Ascending aorta (tissue), 2 donors: Measurements from ENCODE around the gene NEGR1. TPM values are rescaled to one million over a fixed set of nuclear protein-coding genes. Genes with fewer than 3 reads are reported as not detected.

ENCODE experiments used
- DNase-seq, 2 donors: peaks; one replicate each; pipeline ENCODE4 v3.0.0-alpha.2; 2019; ENCODE audit warnings: low spot score in 2 of 2
- H3K27ac ChIP-seq, 2 donors: fragments of 200-600 bp; sonication (generic); one replicate each; pipeline ENCODE4 v1.5.1; 2016 to 2017; ENCODE audit warnings: mild to moderate bottlenecking in 1 of 2
- H3K27me3 ChIP-seq: fragments of 200-600 bp; sonication (generic); one replicate; pipeline ENCODE4 v1.5.1; 2017
- H3K36me3 ChIP-seq, 2 donors: fragments of 200-600 bp; sonication (generic); one replicate each; pipeline ENCODE4 v1.5.1; 2016
- H3K4me1 ChIP-seq, 2 donors: fragments of 200-600 bp; sonication (generic); one replicate each; pipeline ENCODE4 v1.5.1; 2016 to 2017; ENCODE audit warnings: mild to moderate bottlenecking in 1 of 2
- H3K4me3 ChIP-seq, 2 donors: fragments of 200-600 bp; sonication (generic); one replicate each; pipeline ENCODE4 v1.5.1; 2016 to 2017; ENCODE audit warnings: mild to moderate bottlenecking in 1 of 2
- H3K9me3 ChIP-seq, 2 donors: fragments of 200-600 bp; sonication (generic); one replicate each; pipeline ENCODE4 v1.5.1; 2016
- intact Hi-C: fragments of 100-400 bp; cut with DNase I; formaldehyde crosslinking; loops from one replicate; pipeline ENCODE4 v1.15.1; 2023
- total RNA-seq: library from RNA; depleted of rRNA; stranded (reverse); fragments of >200 nt; gene quantifications from one replicate; pipeline ENCODE4 v1.1.0, GENCODE V29; 2016
- TF ChIP-seq, protein P1 (sequence below), 3 experiments: fragments of 200-600 bp in 2 of 3; fragments of 450-650 bp in 1 of 3; sonication (generic) in 2 of 3; IDR thresholded peaks; one replicate each; pipeline ENCODE4 v1.5.1; 2016 to 2019; ENCODE audit warnings: antibody characterized with exemption in 3 of 3, mild to moderate bottlenecking in 1 of 3, moderate library complexity in 1 of 3

The NEGR1 gene
- total RNA-seq, 1 donor from 2014 or later: 42.8 TPM

DNA sequence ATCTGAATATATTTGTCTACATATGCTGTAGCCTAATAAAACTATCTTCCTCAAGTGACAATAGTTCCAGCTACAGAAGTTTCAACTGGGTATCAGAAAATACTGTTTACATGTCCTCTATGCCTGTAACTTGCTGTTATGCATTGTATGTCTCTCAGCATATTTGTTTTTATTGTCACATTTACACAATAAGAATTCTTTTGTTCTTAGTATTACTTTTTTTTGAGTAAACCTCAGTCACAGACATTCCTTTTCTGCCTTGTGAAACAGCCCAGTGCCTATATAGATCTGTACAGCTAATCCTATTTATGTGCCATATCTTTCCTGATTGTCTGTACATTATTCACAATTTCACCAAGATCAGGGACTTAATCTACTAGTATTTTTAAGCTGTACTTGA lies 565.2 kb downstream of the NEGR1 start:
- Histone ChIP-seq H3K27me3 (no peaks in the 10 kb centered on the region), H3K27ac (no peak overlapping the region), H3K4me1 (no peaks in the 10 kb centered on the region), H3K4me3 (no peak overlapping the region), H3K9me3 (peaks cover 5 to 15% of the 10 kb centered on the region in 2 donors), H3K36me3 (no peaks in the 10 kb centered on the region)
- DNase-seq: no peak
- intact Hi-C loops: no loop called here
- TF ChIP-seq, protein P1, sequence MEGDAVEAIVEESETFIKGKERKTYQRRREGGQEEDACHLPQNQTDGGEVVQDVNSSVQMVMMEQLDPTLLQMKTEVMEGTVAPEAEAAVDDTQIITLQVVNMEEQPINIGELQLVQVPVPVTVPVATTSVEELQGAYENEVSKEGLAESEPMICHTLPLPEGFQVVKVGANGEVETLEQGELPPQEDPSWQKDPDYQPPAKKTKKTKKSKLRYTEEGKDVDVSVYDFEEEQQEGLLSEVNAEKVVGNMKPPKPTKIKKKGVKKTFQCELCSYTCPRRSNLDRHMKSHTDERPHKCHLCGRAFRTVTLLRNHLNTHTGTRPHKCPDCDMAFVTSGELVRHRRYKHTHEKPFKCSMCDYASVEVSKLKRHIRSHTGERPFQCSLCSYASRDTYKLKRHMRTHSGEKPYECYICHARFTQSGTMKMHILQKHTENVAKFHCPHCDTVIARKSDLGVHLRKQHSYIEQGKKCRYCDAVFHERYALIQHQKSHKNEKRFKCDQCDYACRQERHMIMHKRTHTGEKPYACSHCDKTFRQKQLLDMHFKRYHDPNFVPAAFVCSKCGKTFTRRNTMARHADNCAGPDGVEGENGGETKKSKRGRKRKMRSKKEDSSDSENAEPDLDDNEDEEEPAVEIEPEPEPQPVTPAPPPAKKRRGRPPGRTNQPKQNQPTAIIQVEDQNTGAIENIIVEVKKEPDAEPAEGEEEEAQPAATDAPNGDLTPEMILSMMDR (IDR thresholded peaks at IDR 0.05): no peak

DNA sequence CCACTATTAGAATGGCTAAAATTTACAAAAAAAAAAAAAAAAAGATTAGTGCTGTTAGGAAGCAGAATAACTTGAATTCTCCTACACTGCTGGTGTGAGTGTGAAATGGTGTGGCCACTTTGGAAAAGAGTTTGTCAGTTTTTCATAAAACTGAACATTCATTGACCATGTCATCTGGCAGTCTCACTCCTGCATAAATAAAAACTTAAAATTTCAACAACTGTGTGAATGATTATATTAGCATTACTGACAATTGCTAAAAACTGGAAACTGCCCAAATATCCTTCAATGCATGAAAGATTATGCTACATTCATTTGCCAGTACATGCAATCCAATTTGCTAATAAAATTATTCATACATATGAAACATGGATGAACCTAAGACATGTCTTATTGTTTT lies 570.9 kb downstream of the NEGR1 start:
- Histone ChIP-seq H3K4me1 (no peaks in the 10 kb centered on the region), H3K27me3 (no peaks in the 10 kb centered on the region), H3K36me3 (no peaks in the 10 kb centered on the region), H3K27ac (no peak overlapping the region), H3K4me3 (no peak overlapping the region), H3K9me3 (peaks cover 5 to 14% of the 10 kb centered on the region in 2 donors)
- intact Hi-C loops: no loop called here
- DNase-seq: no peak
- TF ChIP-seq, protein P1 (IDR thresholded peaks at IDR 0.05): no peak

DNA sequence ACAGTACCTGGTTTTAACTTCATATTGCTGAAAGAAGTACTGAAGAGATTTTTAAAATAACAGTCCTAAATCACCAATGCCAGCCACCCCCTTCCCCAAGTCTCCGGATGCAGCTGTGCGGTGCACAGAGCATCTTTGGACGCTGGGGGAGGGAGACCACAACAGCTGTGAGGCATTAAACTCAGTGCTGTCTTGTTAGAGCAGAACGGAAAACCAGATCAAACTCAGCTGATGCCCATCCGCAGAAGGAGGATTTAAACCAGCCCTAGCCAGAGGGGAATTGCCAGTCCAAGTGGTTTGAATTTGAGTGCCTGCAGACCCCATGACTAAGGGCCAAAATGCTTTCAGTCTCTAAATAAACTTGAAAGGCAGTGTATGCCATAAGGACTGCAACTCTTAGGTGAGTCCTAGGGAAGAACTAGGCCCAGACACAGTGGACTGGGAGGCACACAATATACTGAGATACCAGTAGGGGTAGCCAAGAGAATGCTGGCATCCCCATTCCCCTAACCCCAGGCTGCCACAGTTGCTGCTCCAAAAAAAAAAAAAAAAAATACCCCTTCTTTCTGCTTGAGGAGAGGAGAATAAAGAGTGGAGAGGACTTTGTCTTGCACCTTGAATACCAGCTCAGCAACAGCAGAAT lies 576.2 kb downstream of the NEGR1 start:
- TF ChIP-seq, protein P1 (IDR thresholded peaks at IDR 0.05): no peak
- H3K27me3 ChIP-seq: no peaks in the 10 kb centered on the region
- H3K4me3 ChIP-seq: no peak overlapping the region
- DNase-seq: no peak
- H3K4me1 ChIP-seq: no peaks in the 10 kb centered on the region
- H3K27ac ChIP-seq: no peak overlapping the region
- peaks cover 0 to 13% of the 10 kb centered on the region in 2 donors for H3K9me3 ChIP-seq
- intact Hi-C loops: no loop called here
- H3K36me3 ChIP-seq: no peaks in the 10 kb centered on the region

DNA sequence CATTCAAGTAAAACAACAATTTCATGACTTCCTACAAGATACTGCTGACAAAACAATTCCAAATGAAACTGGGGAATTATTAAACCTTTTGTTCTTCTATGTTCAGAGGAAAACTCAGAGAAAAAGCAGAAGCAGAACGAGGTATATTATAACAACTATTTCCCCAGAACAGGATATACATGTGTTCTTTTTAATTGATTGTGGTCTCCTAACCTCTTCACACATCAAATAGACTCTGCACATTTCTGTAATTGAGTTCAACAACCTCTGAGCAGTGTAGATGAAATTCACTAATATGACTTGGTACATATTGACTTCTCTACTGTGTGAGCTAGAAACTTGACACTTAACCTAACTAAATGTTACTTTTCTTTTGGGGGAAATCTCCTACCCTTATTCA lies 584.2 kb downstream of the NEGR1 start:
- intact Hi-C loops: no loop called here
- Histone ChIP-seq H3K36me3 (no peaks in the 10 kb centered on the region), H3K9me3 (peaks cover 0 to 7% of the 10 kb centered on the region in 2 donors), H3K4me3 (no peak overlapping the region), H3K27me3 (no peaks in the 10 kb centered on the region), H3K4me1 (no peaks in the 10 kb centered on the region), H3K27ac (no peak overlapping the region)
- no peak for DNase-seq
- TF ChIP-seq, protein P1 (IDR thresholded peaks at IDR 0.05): no peak

DNA sequence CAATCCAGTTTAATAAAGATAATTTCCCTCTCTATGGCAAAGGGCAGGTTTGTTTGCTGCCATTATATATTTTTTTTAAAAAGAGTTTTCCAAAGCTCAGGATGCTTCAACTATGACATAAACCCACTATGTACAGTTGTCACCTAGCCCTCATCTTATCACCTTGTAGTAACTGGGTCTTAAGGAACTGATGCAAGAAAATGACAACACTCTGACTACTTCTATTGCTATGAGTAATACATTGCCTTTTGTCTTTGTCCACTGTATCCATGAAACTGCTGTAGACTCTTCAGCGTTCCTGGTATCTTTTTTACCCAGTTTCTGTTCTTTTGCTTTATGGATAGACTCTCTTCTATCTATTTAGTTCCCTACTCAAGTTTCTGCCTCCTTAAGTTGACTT lies 586.5 kb downstream of the NEGR1 start:
- TF ChIP-seq, protein P1 (IDR thresholded peaks at IDR 0.05): no peak
- no peaks in the 10 kb centered on the region for H3K9me3 ChIP-seq

DNA sequence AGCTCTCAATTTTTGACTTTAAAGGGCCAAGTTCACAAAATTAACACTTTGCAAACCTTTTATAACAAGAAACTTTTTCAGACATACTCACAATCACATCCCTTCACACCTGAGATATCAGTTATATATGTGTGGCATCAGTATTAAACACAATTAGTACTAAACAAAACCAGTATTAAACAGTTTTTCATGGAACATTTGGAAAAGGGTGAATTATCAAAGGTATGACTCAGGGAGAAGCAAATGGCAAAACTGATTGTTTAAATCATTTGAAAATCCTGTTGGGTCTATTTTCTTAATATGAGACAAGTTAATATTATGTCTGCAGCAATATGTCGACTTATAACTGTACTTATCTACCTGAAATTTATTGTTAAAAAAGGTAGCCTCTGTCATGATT lies 587.3 kb downstream of the NEGR1 start:
- Histone ChIP-seq H3K4me3 (no peak overlapping the region), H3K4me1 (no peaks in the 10 kb centered on the region), H3K9me3 (no peaks in the 10 kb centered on the region), H3K36me3 (no peaks in the 10 kb centered on the region), H3K27ac (no peak overlapping the region), H3K27me3 (no peaks in the 10 kb centered on the region)
- intact Hi-C loops: no loop called here
- no peak for DNase-seq
- TF ChIP-seq, protein P1 (IDR thresholded peaks at IDR 0.05): no peak

More for the DNA sequence above, 586.5 kb downstream of the NEGR1 start:
- Histone ChIP-seq H3K27me3 (no peaks in the 10 kb centered on the region), H3K4me1 (no peaks in the 10 kb centered on the region), H3K27ac (no peak overlapping the region), H3K36me3 (no peaks in the 10 kb centered on the region), H3K4me3 (no peak overlapping the region)
- no peak for DNase-seq
- intact Hi-C loops: no loop called here
